Caco-2 (cell line): ENCODE measurements around the gene NTRK2. TPM values are rescaled to one million over a fixed set of nuclear protein-coding genes. Genes with fewer than 3 reads are reported as not detected.

Experiments
- BruUV-seq: library from RNA; stranded (reverse); fragments of 400-500 nt; replicated peaks from 2 replicates; lab custom pipeline; 2021; lab: Mats Ljungman, UMichigan
- CTCF ChIA-PET: fragments of 300-600 bp; sonication (Branson Sonifier 250); formaldehyde crosslinking; loops from one replicate; lab custom pipeline; 2022; ENCODE audit warnings: antibody characterized with exemption; lab: Charles Lee
- POLR2A ChIA-PET: fragments of 300-600 bp; sonication (Branson Sonifier 250); formaldehyde crosslinking; loops from one replicate; lab custom pipeline; 2022; ENCODE audit warnings: antibody characterized with exemption; lab: Charles Lee
- DNase-seq, 2 experiments: peaks; one replicate each; pipeline versions ENCODE4 v3.0.0 to v3.0.0-alpha.2; 2020 to 2022
- H3K27me3 ChIP-seq: replicated peaks from 2 replicates; pipeline ENCODE4 v1.6.0; 2011; ENCODE audit warnings: low read length; ENCODE audit not compliant: control insufficient read depth, insufficient read depth
- H3K36me3 ChIP-seq: 2 replicates; pipeline ENCODE4 v1.5.1; 2011; ENCODE audit warnings: low read length; ENCODE audit not compliant: control insufficient read depth, insufficient read depth
- H3K4me1 ChIP-seq: fragments of 250-450 bp; sonication (Bioruptor Pico); 2 replicates; pipeline ENCODE4 v1.5.1; 2020; ENCODE audit warnings: mild to moderate bottlenecking
- H3K4me3 ChIP-seq: 2 replicates; pipeline ENCODE4 v1.5.1; 2011; ENCODE audit warnings: low read depth, mild to moderate bottlenecking, control low read depth, low read length
- H3K9me3 ChIP-seq: fragments of 250-450 bp; sonication (Bioruptor Pico); 2 replicates; pipeline ENCODE4 v1.5.1; 2020; ENCODE audit warnings: mild to moderate bottlenecking, moderate library complexity
- H3K27ac Mint-ChIP-seq: one replicate; pipeline ENCODE4 v1.8.0; 2022; ENCODE audit warnings: mixed read lengths; ENCODE audit not compliant: unreplicated experiment
- H3K27me3 Mint-ChIP-seq: one replicate; pipeline ENCODE4 v1.8.0; 2022; ENCODE audit warnings: mixed read lengths; ENCODE audit not compliant: insufficient read depth, unreplicated experiment
- H3K36me3 Mint-ChIP-seq: one replicate; pipeline ENCODE4 v1.8.0; 2022; ENCODE audit warnings: mild to moderate bottlenecking, mixed read lengths; ENCODE audit not compliant: insufficient read depth, unreplicated experiment
- H3K4me1 Mint-ChIP-seq: one replicate; pipeline ENCODE4 v1.8.0; 2022; ENCODE audit warnings: low read depth, mixed read lengths; ENCODE audit not compliant: unreplicated experiment
- H3K4me3 Mint-ChIP-seq: one replicate; pipeline ENCODE4 v1.8.0; 2022; ENCODE audit warnings: mild to moderate bottlenecking, moderate library complexity, mixed read lengths; ENCODE audit not compliant: unreplicated experiment
- H3K9me3 Mint-ChIP-seq: one replicate; pipeline ENCODE4 v1.8.0; 2022; ENCODE audit warnings: mixed read lengths; ENCODE audit not compliant: unreplicated experiment
- CTCF ChIP-seq, 2 experiments: fragments of 200-600 bp in 1 of 2; IDR thresholded peaks; 1 replicate in 1 of 2; 2 replicates in 1 of 2; pipeline versions ENCODE4 v1.5.1 to v1.8.0; 2011 to 2022; ENCODE audit warnings: antibody characterized with exemption in 1 of 2, control low read depth in 1 of 2, inconsistent platforms in 1 of 2, low read depth in 1 of 2, low read length in 1 of 2, mild to moderate bottlenecking in 1 of 2, moderate library complexity in 1 of 2; ENCODE audit not compliant: insufficient read depth in 1 of 2, severe bottlenecking in 1 of 2, unreplicated experiment in 1 of 2
- intact Hi-C: fragments of 100-400 bp; cut with micrococcal nuclease; formaldehyde crosslinking; loops from one replicate; pipeline ENCODE4 v1.10.0; 2022; ENCODE audit not compliant: unreplicated experiment
- total RNA-seq: library from RNA; stranded (reverse); gene quantifications from 2 replicates; pipeline ENCODE4 v1.2.3, GENCODE V29; 2022

NTRK2 gene
- total RNA-seq, 1 experiment from 2014 or later: not detected

GRCh38 chr9:84659313-84659712, 10.2 kb upstream of the NTRK2 start:
- POLR2A ChIA-PET: no interaction called here
- Histone ChIP-seq H3K36me3 (no peaks in the 10 kb centered on the region), H3K9me3 (no peaks in the 10 kb centered on the region), H3K4me1 (no peaks in the 10 kb centered on the region), H3K4me3 (no peak overlapping the region), H3K27me3 (no peaks in the 10 kb centered on the region)
- intact Hi-C loops: no loop called here
- Mint-ChIP-seq H3K27ac (no peak overlapping the region), H3K4me3 (no peak overlapping the region), H3K36me3 (no peaks in the 10 kb centered on the region), H3K4me1 (no peaks in the 10 kb centered on the region), H3K27me3 (peaks cover 9% of the 10 kb centered on the region), H3K9me3 (no peaks in the 10 kb centered on the region)
- no peak for DNase-seq
- BruUV-seq: no TSS peak
- TF ChIP-seq CTCF (IDR thresholded peaks at IDR 0.05; ENCODE audit: insufficient read depth in 1 of 2, low read depth in 1 of 2, low read length in 1 of 2, severe bottlenecking in 1 of 2, unreplicated experiment in 1 of 2): no peak
- CTCF ChIA-PET: no interaction called here

- H3K36me3 ChIP-seq: no peaks in the 10 kb centered on the region
- no peaks in the 10 kb centered on the region for H3K4me1 ChIP-seq
- POLR2A ChIA-PET: no interaction called here
- no peak overlapping the region for H3K4me3 ChIP-seq
- H3K4me3 Mint-ChIP-seq: no peak overlapping the region
- no peaks in the 10 kb centered on the region for H3K9me3 Mint-ChIP-seq
- no peak overlapping the region for H3K27ac Mint-ChIP-seq
- peaks cover 9% of the 10 kb centered on the region for H3K27me3 Mint-ChIP-seq
- intact Hi-C loops: loop anchor here (10.0 kb wide), 1 partner anchor 265 kb away; no protein-coding TSS in a partner anchor
- TF ChIP-seq CTCF (IDR thresholded peaks at IDR 0.05; ENCODE audit: insufficient read depth in 1 of 2, low read depth in 1 of 2, low read length in 1 of 2, severe bottlenecking in 1 of 2, unreplicated experiment in 1 of 2): no peak
- no peaks in the 10 kb centered on the region for H3K9me3 ChIP-seq
- DNase-seq: no peak
- CTCF ChIA-PET: no interaction called here
- BruUV-seq: no TSS peak
- H3K27me3 ChIP-seq: no peaks in the 10 kb centered on the region
- no peaks in the 10 kb centered on the region for H3K4me1 Mint-ChIP-seq
- no peaks in the 10 kb centered on the region for H3K36me3 Mint-ChIP-seq
These were observed 9.8 kb upstream of the NTRK2 start for GRCh38 chr9:84659773-84660172.

GRCh38 chr9:84667571-84668195, 1.8 kb upstream of the NTRK2 start:
- Mint-ChIP-seq H3K9me3 (no peaks in the 10 kb centered on the region), H3K4me3 (peak overlapping the region; percentile 66), H3K27me3 (peaks cover 22% of the 10 kb centered on the region), H3K27ac (no peak overlapping the region), H3K36me3 (no peaks in the 10 kb centered on the region), H3K4me1 (no peaks in the 10 kb centered on the region)
- Histone ChIP-seq H3K9me3 (no peaks in the 10 kb centered on the region), H3K4me1 (no peaks in the 10 kb centered on the region), H3K4me3 (no peak overlapping the region), H3K27me3 (no peaks in the 10 kb centered on the region), H3K36me3 (no peaks in the 10 kb centered on the region)
- ChIA-PET POLR2A (no interaction called here), CTCF (no interaction called here)
- BruUV-seq: no TSS peak
- DNase-seq: no peak
- intact Hi-C loops: loop anchor here (1.0 to 10.0 kb wide), 2 partner anchors 273 to 476 kb away; no protein-coding TSS in a partner anchor
- peak in 1 of 2 experiments; percentile 19 for TF ChIP-seq CTCF (IDR thresholded peaks at IDR 0.05; ENCODE audit: insufficient read depth in 1 of 2, low read depth in 1 of 2, low read length in 1 of 2, severe bottlenecking in 1 of 2, unreplicated experiment in 1 of 2)
